ENCODE measurements around the gene GLP1R. TPM values are rescaled to one million over a fixed set of nuclear protein-coding genes. Genes with fewer than 3 reads are reported as not detected.
A peak's percentile ranks its signal among the peaks of the same experiment; 100 is the strongest.

Gene GLP1R
- total RNA-seq, 1 experiment from 2014 or later = not detected

DNA sequence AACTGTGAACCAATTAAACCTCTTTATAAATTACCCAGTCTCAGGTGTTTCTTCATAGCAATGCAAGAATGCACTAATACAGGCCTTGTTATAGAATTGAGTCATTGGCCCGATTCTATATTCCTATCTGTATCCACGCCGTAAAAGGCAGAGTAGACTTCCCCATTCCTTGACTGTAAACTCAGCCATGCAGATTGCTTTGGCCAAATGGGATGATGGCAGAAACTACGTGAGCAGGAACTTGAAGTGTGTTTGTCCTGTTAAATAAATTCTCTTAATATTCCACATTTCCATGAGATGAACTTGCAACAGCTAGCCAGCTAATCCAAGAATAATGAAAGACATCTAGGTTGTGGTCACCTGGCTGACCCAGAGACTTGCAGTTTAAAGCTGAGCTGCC, 70.3 kb downstream of the GLP1R start:
- no peaks in the 10 kb centered on the region for H3K4me1 Mint-ChIP-seq (ENCODE audit: insufficient read depth, unreplicated experiment)
- BruUV-seq (replicated peaks) = no TSS peak
- intact Hi-C loops (cut with micrococcal nuclease) = no loop called here
- H3K27ac Mint-ChIP-seq (ENCODE audit: low read depth, unreplicated experiment) = no peak overlapping the region
- H3K36me3 Mint-ChIP-seq (ENCODE audit: insufficient read depth, unreplicated experiment) = no peaks in the 10 kb centered on the region
- no peak for DNase-seq (ENCODE audit: unreplicated experiment)
- H3K27me3 Mint-ChIP-seq (ENCODE audit: insufficient read depth, unreplicated experiment) = peaks cover 28% of the 10 kb centered on the region
- POLR2A ChIA-PET = no interaction called here
- no peak overlapping the region for H3K4me3 Mint-ChIP-seq (ENCODE audit: unreplicated experiment)
- CTCF ChIA-PET = interaction anchor here (0.6 kb wide), 1 partner anchor 104 kb away, joined by 3 read pairs; no protein-coding TSS in a partner anchor
- H3K9me3 Mint-ChIP-seq (ENCODE audit: unreplicated experiment) = no peaks in the 10 kb centered on the region
- TF ChIP-seq, protein P1, sequence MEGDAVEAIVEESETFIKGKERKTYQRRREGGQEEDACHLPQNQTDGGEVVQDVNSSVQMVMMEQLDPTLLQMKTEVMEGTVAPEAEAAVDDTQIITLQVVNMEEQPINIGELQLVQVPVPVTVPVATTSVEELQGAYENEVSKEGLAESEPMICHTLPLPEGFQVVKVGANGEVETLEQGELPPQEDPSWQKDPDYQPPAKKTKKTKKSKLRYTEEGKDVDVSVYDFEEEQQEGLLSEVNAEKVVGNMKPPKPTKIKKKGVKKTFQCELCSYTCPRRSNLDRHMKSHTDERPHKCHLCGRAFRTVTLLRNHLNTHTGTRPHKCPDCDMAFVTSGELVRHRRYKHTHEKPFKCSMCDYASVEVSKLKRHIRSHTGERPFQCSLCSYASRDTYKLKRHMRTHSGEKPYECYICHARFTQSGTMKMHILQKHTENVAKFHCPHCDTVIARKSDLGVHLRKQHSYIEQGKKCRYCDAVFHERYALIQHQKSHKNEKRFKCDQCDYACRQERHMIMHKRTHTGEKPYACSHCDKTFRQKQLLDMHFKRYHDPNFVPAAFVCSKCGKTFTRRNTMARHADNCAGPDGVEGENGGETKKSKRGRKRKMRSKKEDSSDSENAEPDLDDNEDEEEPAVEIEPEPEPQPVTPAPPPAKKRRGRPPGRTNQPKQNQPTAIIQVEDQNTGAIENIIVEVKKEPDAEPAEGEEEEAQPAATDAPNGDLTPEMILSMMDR (IDR thresholded peaks at IDR 0.05; ENCODE audit: unreplicated experiment) = no peak

- BruUV-seq (replicated peaks) = no TSS peak
- Mint-ChIP-seq H3K9me3 (ENCODE audit: unreplicated experiment) (no peaks in the 10 kb centered on the region), H3K27me3 (ENCODE audit: insufficient read depth, unreplicated experiment) (peaks cover 52% of the 10 kb centered on the region), H3K27ac (ENCODE audit: low read depth, unreplicated experiment) (no peak overlapping the region), H3K4me3 (ENCODE audit: unreplicated experiment) (no peak overlapping the region), H3K4me1 (ENCODE audit: insufficient read depth, unreplicated experiment) (no peaks in the 10 kb centered on the region), H3K36me3 (ENCODE audit: insufficient read depth, unreplicated experiment) (no peaks in the 10 kb centered on the region)
- POLR2A ChIA-PET = no interaction called here
- TF ChIP-seq, protein P1 (IDR thresholded peaks at IDR 0.05; ENCODE audit: unreplicated experiment) = no peak
- CTCF ChIA-PET = interaction anchor here (0.9 to 1.4 kb wide), 2 partner anchors 186 to 252 kb away, joined by 4 to 5 read pairs; no protein-coding TSS in a partner anchor
- intact Hi-C loops (cut with micrococcal nuclease) = no loop called here
- DNase-seq (ENCODE audit: unreplicated experiment) = no peak
These were observed 75.5 kb downstream of the GLP1R start for GRCh38 chr6:39124114-39124513.

GRCh38 chr6:39128106-39128505, 79.5 kb downstream of the GLP1R start:
- ChIA-PET CTCF (interaction anchor here (0.5 to 1.9 kb wide), 5 partner anchors 8 to 256 kb away, joined by 3 to 7 read pairs (median 3); no protein-coding TSS in a partner anchor), POLR2A (interaction anchor here (0.9 kb wide), 1 partner anchor 9 kb away, joined by 3 read pairs; no protein-coding TSS in a partner anchor)
- Mint-ChIP-seq H3K27ac (ENCODE audit: low read depth, unreplicated experiment) (no peak overlapping the region), H3K27me3 (ENCODE audit: insufficient read depth, unreplicated experiment) (peaks cover 31% of the 10 kb centered on the region), H3K4me1 (ENCODE audit: insufficient read depth, unreplicated experiment) (no peaks in the 10 kb centered on the region), H3K36me3 (ENCODE audit: insufficient read depth, unreplicated experiment) (no peaks in the 10 kb centered on the region), H3K4me3 (ENCODE audit: unreplicated experiment) (no peak overlapping the region), H3K9me3 (ENCODE audit: unreplicated experiment) (no peaks in the 10 kb centered on the region)
- BruUV-seq (replicated peaks) = no TSS peak
- DNase-seq (ENCODE audit: unreplicated experiment) = peak; percentile 22
- TF ChIP-seq, protein P1 (IDR thresholded peaks at IDR 0.05; ENCODE audit: unreplicated experiment) = no peak
- intact Hi-C loops (cut with micrococcal nuclease) = no loop called here

GRCh38 chr6:39128832-39129231, 80.3 kb downstream of the GLP1R start:
- H3K27me3 Mint-ChIP-seq (ENCODE audit: insufficient read depth, unreplicated experiment) = peaks cover 25% of the 10 kb centered on the region
- BruUV-seq (replicated peaks) = no TSS peak
- H3K27ac Mint-ChIP-seq (ENCODE audit: low read depth, unreplicated experiment) = no peak overlapping the region
- no peaks in the 10 kb centered on the region for H3K36me3 Mint-ChIP-seq (ENCODE audit: insufficient read depth, unreplicated experiment)
- ChIA-PET POLR2A (no interaction called here), CTCF (interaction anchor here (0.7 to 1.9 kb wide), 2 partner anchors 9 to 155 kb away, joined by 3 to 7 read pairs; no protein-coding TSS in a partner anchor)
- H3K9me3 Mint-ChIP-seq (ENCODE audit: unreplicated experiment) = no peaks in the 10 kb centered on the region
- no peak overlapping the region for H3K4me3 Mint-ChIP-seq (ENCODE audit: unreplicated experiment)
- intact Hi-C loops (cut with micrococcal nuclease) = no loop called here
- H3K4me1 Mint-ChIP-seq (ENCODE audit: insufficient read depth, unreplicated experiment) = no peaks in the 10 kb centered on the region
- DNase-seq (ENCODE audit: unreplicated experiment) = no peak
- TF ChIP-seq, protein P1 (IDR thresholded peaks at IDR 0.05; ENCODE audit: unreplicated experiment) = no peak
